GM12878 (cell line): ENCODE measurements around the gene AP3S1. TPM values are rescaled to one million over a fixed set of nuclear protein-coding genes. Genes with fewer than 3 reads are reported as not detected.
"Not testable (repeated sequence)": the region's sequence is repeated elsewhere in the genome, so short reads cannot be mapped to it uniquely, and the experiment has no call there.

ENCODE experiments used
- ATAC-seq: fragments of 200-7000 bp; cut with Tn5 transposase; 3 replicates; pipeline ENCODE4 v1.9.1; 2020; ENCODE audit warnings: mild to moderate bottlenecking, moderate library complexity
- BruUV-seq: library from RNA; stranded (reverse); fragments of 400-500 nt; replicated peaks from 2 replicates; lab custom pipeline; 2021; lab: Mats Ljungman, UMichigan
- CTCF ChIA-PET: fragments of 300-600 bp; sonication (Branson Sonifier 250); formaldehyde crosslinking; extraction: SDS; loops from one replicate; lab custom pipeline; 2021; ENCODE audit warnings: inconsistent platforms; lab: Yijun Ruan, JAX
- POLR2A ChIA-PET: fragments of 350-600 bp; formaldehyde crosslinking; extraction: SDS; loops from one replicate; lab custom pipeline; 2021; ENCODE audit warnings: inconsistent platforms; lab: Charles Lee
- RAD21 ChIA-PET: fragments of 300-600 bp; sonication (Branson Sonifier 250); formaldehyde crosslinking; loops from one replicate; lab custom pipeline; 2023; ENCODE audit warnings: antibody characterized with exemption; ENCODE audit not compliant: unreplicated experiment; lab: Charles Lee
- SMC1A ChIA-PET: fragments of 300-600 bp; sonication (Branson Sonifier 250); formaldehyde crosslinking; loops from one replicate; lab custom pipeline; 2023; ENCODE audit not compliant: unreplicated experiment, uncharacterized antibody; lab: Charles Lee
- DNase-seq: peaks from one replicate; pipeline ENCODE4 v3.0.0-alpha.2; 2011; ENCODE audit warnings: low read depth, low spot score
- FAIRE-seq: peaks from 3 replicates; lab custom pipeline; 2011; peaks lifted over from hg19 to GRCh38; lab: Jason Lieb, UNC
- H2AFZ ChIP-seq: 2 replicates; pipeline ENCODE4 v1.6.0; 2011; ENCODE audit warnings: low read depth, low read length, control low read depth; ENCODE audit not compliant: control insufficient read depth
- H3K27ac ChIP-seq: 2 replicates; pipeline ENCODE4 v1.5.1; 2011; ENCODE audit warnings: control low read depth; ENCODE audit not compliant: control insufficient read depth, insufficient read depth
- H3K27me3 ChIP-seq, 2 experiments: replicated peaks in 1 of 2; 2 replicates each; pipeline versions ENCODE4 v1.6.0 to v1.6.1; 2011; ENCODE audit warnings: low read length in 1 of 2; ENCODE audit not compliant: control insufficient read depth in 2 of 2, insufficient read depth in 2 of 2
- H3K36me3 ChIP-seq, 2 experiments: 2 replicates each; pipeline ENCODE4 v1.5.1; 2011; ENCODE audit warnings: low read length in 1 of 2; ENCODE audit not compliant: control insufficient read depth in 2 of 2, insufficient read depth in 2 of 2
- H3K4me1 ChIP-seq: 2 replicates; pipeline ENCODE4 v1.6.1; 2011; ENCODE audit warnings: mild to moderate bottlenecking, low read length, moderate library complexity, mixed read lengths; ENCODE audit not compliant: control insufficient read depth, insufficient read depth
- H3K4me2 ChIP-seq: 2 replicates; pipeline ENCODE4 v1.6.0; 2011; ENCODE audit warnings: control low read depth; ENCODE audit not compliant: control insufficient read depth, insufficient read depth
- H3K4me3 ChIP-seq: fragments of 200-600 bp; sonication (generic); 2 replicates; pipeline ENCODE4 v1.5.1; 2016
- H3K79me2 ChIP-seq: 2 replicates; pipeline ENCODE4 v1.6.0; 2011; ENCODE audit warnings: low read length; ENCODE audit not compliant: control insufficient read depth, insufficient read depth
- H3K9ac ChIP-seq: 2 replicates; pipeline ENCODE4 v1.8.0; 2011; ENCODE audit warnings: low read length, control low read depth, mixed read lengths; ENCODE audit not compliant: control insufficient read depth, insufficient read depth
- H3K9me3 ChIP-seq: replicated peaks from 3 replicates; pipeline ENCODE4 v1.5.1; 2011; ENCODE audit warnings: mild to moderate bottlenecking, low read length; ENCODE audit not compliant: control insufficient read depth, insufficient read depth
- H4K20me1 ChIP-seq: 2 replicates; pipeline ENCODE4 v1.6.0; 2011; ENCODE audit not compliant: control insufficient read depth, insufficient read depth
- EP300 ChIP-seq, 2 experiments: fragments of 150-350 bp in 1 of 2; IDR thresholded peaks; 2 replicates each; pipeline ENCODE4 v1.6.1; 2011 to 2012; ENCODE audit warnings: low read depth in 2 of 2, low read length in 2 of 2, borderline replicate concordance in 1 of 2, improper control_type of control experiment in 1 of 2, inconsistent platforms in 1 of 2; ENCODE audit not compliant: control insufficient read depth in 1 of 2
- RB1 ChIP-seq: fragments of 450-650 bp; formaldehyde crosslinking; IDR thresholded peaks from 2 replicates; pipeline ENCODE4 v1.6.1; 2017; ENCODE audit warnings: mild to moderate bottlenecking, borderline replicate concordance
- STAT3 ChIP-seq: IDR thresholded peaks from 2 replicates; pipeline ENCODE4 v1.6.1; 2011; ENCODE audit warnings: low read depth, low read length, improper control_type of control experiment
- WGBS: methylation state at CpG from one replicate; pipeline ENCODE4 v1.1.6; 2016; ENCODE audit warnings: low lambda C conversion rate; ENCODE audit not compliant: insufficient replicate concordance, insufficient coverage; ENCODE audit errors: missing lambda C conversion rate; 5-methylcytosine and 5-hydroxymethylcytosine counted together
- in situ Hi-C: fragments of 300-500 bp; cut with MboI; formaldehyde crosslinking; loops from 9 replicates; pipeline ENCODE4 v1.14.3; 2018; ENCODE audit warnings: mixed read lengths
- intact Hi-C: fragments of 100-400 bp; cut with micrococcal nuclease; formaldehyde crosslinking; loops from one replicate; pipeline ENCODE4 v1.14.2; 2022; ENCODE audit not compliant: unreplicated experiment
- polyA plus RNA-seq, 11 experiments: library from polyadenylated mRNA; depleted of rRNA in 4 of 11; unstranded in 6 of 11; stranded (reverse) in 5 of 11; fragments of >200 nt; fragmentation: Nextera tagmentation in 4 of 11; fragmentation: Illumina TruSeq in 1 of 11; extraction: Ambion mirVana in 4 of 11; extraction: Trizol in 1 of 11; gene quantifications; 1 replicate in 1 of 11; 2 replicates in 10 of 11; pipeline versions ENCODE4 v1.2.1 to v1.2.3, GENCODE V29; 2011 to 2016; ENCODE audit warnings: inconsistent platforms in 2 of 11, missing spikeins in 2 of 11, low read depth in 1 of 11
- total RNA-seq, 4 experiments: library from RNA; depleted of rRNA in 3 of 4; stranded (reverse); fragments of >200 nt in 3 of 4; fragmentation: Illumina TruSeq in 1 of 4; extraction: Trizol in 1 of 4; gene quantifications; 2 replicates each; pipeline versions ENCODE4 v1.2.1 to v1.2.3, GENCODE V29; 2013 to 2021

The AP3S1 gene
- total and polyA plus RNA-seq, 10 of the 15 experiments (the other 5 are each of a cell fraction or from before 2014, with no cell fraction given), result 36.4 to 137 (median 67.5) TPM

DNA sequence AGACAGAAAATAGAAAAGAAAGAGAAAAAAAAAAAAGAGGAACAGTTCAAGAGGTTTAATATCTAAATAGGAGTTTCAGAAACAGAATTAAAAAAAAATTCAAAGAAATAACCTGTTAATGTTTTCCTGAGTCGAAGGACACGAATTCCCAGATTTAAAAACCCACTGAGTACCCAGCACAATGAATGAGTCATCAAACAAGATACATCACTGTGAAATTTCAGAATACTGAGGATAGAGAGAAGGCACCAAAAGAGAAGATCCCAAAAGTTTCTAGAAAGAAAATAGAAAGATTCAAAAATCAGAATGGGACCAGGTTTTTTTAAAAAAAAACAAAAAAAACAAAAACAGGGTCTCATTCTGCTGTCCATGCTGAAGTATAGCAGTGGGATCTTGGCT lies 34.1 kb upstream of the AP3S1 start:
- no peak for TF ChIP-seq EP300 (IDR thresholded peaks at IDR 0.05; ENCODE audit: borderline replicate concordance in 1 of 2, control insufficient read depth in 1 of 2, low read depth in 2 of 2, low read length in 2 of 2)
- no peak for TF ChIP-seq RB1
- no peak for TF ChIP-seq STAT3
- in situ Hi-C loops, result no loop called here
- RAD21 ChIA-PET, result no interaction called here
- no peaks in the 10 kb centered on the region for H3K4me1 ChIP-seq
- no peaks in the 10 kb centered on the region for H3K79me2 ChIP-seq
- no peak overlapping the region for H3K4me3 ChIP-seq
- H3K4me2 ChIP-seq, result no peak overlapping the region
- no peak overlapping the region for H3K27ac ChIP-seq
- BruUV-seq, result no TSS peak
- FAIRE-seq (no peak), ATAC-seq (no peak), DNase-seq (no peak)
- H3K9ac ChIP-seq, result no peak overlapping the region
- no peak overlapping the region for H2AFZ ChIP-seq
- H3K9me3 ChIP-seq, result no peaks in the 10 kb centered on the region
- peaks cover 0 to 2% of the 10 kb centered on the region in 2 experiments; a peak in 2 of 4 replicates for H3K27me3 ChIP-seq
- WGBS, result 53% methylated on average over 2 of the region's 2 CpGs
- intact Hi-C loops, result no loop called here
- SMC1A ChIA-PET, result no interaction called here
- CTCF ChIA-PET, result no interaction called here
- POLR2A ChIA-PET, result no interaction called here
- no peaks in the 10 kb centered on the region for H3K36me3 ChIP-seq
- H4K20me1 ChIP-seq, result no peaks in the 10 kb centered on the region

DNA sequence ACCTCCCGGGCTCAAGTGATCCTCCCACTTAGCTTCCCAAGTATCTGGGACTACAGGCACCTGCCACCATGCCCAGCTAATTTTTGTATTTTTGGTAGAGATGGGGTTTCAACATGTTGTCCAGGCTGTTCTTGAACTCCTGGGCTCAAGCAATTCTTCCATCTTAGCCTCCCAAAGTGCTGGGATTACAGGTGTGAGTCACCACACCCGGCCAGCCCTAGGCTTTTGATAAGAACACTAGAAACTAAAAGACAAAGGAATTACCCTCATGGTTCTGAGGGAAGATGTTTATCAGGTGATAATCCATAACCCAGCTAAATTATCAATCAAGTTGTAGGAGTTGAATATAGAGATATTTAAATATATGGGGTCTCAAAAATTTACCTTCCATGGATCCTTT lies 33.7 kb upstream of the AP3S1 start:
- H3K36me3 ChIP-seq, H3K4me3 ChIP-seq, H3K4me2 ChIP-seq, intact Hi-C loops, BruUV-seq, POLR2A ChIA-PET, ATAC-seq, H3K4me1 ChIP-seq, DNase-seq, CTCF ChIA-PET, H3K27ac ChIP-seq, H2AFZ ChIP-seq, RAD21 ChIA-PET, H3K9me3 ChIP-seq, FAIRE-seq, H3K9ac ChIP-seq, SMC1A ChIA-PET, H3K79me2 ChIP-seq, H4K20me1 ChIP-seq, H3K27me3 ChIP-seq, in situ Hi-C loops: not testable (repeated sequence)
- WGBS, result 87% methylated on average over 2 of the region's 2 CpGs
